RCC 7860 (cell line): ENCODE data around the gene ZNF787.
A peak's percentile ranks its signal among the peaks of the same experiment; 100 is the strongest.

Experiments
- DNase-seq: peaks from one replicate; pipeline ENCODE4 v3.0.0-alpha.2; 2015; ENCODE audit warnings: low spot score
- FAIRE-seq: peaks from 2 replicates; lab custom pipeline; 2012; peaks lifted over from hg19 to GRCh38; lab: Jason Lieb, UNC

Gene ZNF787

DNA sequence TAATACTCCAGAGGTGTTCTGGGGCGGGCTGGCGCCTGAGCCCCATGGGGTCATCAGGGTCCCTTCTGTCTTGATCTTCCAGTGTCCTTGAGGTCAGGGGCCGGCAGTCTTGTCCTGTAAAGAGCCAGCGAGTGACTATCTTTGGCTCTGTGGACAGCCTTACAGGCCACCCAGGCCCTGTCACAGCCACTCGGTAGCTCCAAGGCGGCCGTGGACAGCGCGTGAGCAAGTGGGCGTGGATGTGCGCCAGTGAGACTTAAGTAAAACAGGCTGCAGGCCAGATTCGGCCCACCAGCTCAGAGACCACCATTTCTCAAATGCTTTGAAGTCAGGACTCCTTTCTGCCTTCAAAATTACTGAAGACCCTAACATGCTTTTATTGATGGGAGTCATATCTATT is 23.7 kb upstream of the ZNF787 start:
- FAIRE-seq (no peak), DNase-seq (no peak)

DNA sequence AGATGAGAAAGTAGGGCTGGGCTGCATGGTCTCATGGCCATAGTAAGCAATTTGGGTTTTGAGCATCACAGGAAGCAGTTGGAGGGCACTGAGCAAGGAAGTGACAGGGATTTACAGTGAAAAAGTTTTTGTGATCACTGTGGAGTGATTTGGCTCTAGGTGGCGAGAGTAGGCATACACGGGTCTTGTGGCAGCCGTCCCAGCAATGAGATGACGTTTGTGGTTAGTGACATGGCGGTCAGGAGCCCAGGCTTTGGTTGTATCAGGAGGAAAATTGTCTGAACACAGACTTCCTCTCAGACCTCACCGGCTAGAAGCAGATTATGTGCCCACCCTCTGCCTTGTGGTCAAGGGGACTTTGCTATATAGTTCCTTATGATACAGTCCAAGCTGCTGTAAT is 23.3 kb upstream of the ZNF787 start:
- DNase-seq (no peak), FAIRE-seq (no peak)

DNA sequence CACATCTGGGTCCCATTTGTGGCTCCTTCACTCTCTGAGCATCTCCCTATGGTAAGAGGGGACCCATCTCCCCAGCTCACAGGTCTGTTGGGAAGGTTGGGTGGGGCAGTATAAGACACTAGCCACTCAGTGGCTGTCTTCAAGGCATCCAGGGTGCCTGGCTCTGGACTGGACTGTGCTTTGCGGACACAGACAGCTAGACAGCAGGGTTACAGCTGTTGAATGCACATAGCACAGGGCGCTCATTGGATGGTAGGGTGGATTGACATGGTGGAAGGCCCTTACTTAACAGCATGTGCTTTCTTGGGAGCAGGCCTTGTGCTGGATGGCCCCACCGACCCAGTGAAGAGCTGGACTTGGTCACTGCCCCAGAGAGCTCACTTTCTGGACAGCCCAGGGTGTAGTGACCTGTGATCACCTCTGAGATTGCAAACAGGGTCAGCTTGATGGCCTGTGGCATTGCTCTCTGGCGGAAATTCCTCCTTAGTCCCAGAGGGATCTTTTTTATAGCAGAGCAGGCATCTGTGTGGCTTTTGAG is 21.9 kb upstream of the ZNF787 start:
- FAIRE-seq (no peak), DNase-seq (no peak)

GRCh38 chr19:56142087-56142787 is 21.1 kb upstream of the ZNF787 start:
- no peak for DNase-seq
- FAIRE-seq: no peak

GRCh38 chr19:56141417-56141993 is 20.4 kb upstream of the ZNF787 start:
- DNase-seq: no peak
- FAIRE-seq: no peak

DNA sequence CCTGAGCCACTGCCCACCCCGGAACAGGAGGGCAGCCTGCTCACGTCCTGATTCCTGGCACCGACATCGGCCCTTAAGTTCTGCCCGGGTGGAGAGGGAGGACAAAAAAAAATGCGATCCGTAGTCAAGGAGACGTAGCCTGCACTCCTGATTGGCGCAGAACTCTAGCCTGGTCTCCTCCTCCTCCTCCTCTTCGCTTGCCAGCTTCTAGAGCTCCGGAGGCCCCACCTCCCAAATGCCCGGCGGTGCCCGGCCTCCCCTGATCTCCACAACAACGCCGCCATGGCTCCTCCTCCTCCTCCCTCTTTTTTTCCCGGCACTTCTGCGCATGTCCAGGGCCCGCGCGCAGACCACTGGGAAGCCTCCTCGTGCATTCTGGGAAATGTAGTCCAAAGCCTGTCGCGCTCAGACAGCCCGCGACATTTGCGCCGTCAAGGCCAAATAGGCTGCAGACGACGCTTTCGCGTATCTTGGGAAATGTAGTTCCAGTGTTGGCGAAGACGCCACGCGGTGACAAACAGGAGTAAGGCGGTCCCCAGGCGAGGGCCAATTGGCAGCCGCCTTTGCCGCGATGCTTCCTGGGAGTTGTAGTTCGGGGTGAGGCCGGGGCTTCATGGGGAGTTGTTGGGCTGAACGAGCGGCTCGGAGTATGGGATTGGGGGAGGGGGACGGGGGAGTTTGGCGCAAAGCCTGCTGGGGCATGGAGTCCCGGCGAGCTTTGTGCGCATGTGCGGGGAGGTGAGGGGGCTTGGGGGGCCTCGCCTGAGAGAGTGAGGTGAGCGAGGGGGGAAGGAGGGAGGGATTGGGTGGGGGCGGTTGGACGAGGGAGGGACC is 19.7 kb upstream of the ZNF787 start, which contains the start of gene ZNF444:
ZNF444 (plus strand) TSS at position 705 of the 834 bp plus-strand sequence. CDS start 5,625 bp downstream, outside the sequence.
- DNase-seq (peak; percentile 93), FAIRE-seq (peak; percentile 91)

- DNase-seq (no peak), FAIRE-seq (no peak)
These were observed 18.9 kb upstream of the ZNF787 start for GRCh38 chr19:56139847-56140582.

GRCh38 chr19:56138069-56138468 is 17.0 kb upstream of the ZNF787 start:
- FAIRE-seq: no peak
- DNase-seq: no peak

DNA sequence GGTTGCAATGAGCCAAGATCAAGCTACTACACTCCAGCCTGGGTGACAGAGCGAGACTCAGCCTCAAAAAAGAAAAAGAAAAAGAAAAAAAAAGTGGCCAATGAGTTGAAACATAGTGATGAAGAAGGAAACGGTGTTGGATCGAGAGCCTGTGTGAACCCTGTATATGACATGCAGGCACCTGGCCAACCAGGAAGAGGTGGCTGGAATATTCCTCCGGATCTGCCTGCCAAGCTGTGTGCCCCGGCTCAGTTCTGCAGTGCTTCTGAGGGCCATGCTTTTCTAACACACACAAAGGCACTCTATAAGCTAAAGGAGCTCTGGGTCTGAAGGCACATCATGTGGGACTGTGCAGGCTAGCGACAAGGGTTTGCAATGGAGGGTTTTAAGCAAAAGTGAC is 16.3 kb upstream of the ZNF787 start:
- no peak for FAIRE-seq
- DNase-seq: no peak

GRCh38 chr19:56136362-56136761 is 15.3 kb upstream of the ZNF787 start:
- no peak for DNase-seq
- FAIRE-seq: no peak

DNA sequence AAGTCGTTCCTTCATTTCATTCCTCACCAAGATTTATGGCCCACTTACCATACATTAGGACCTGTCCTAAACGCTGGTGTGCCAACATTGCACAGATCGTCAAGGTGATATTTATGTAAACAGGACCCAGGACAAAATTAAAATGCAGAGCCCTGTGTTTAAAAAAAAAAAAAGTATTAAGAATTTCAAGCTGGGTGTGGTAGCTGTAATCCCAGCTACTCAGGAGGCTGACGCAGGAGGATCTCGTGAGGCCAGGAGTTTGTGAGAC is 13.5 kb upstream of the ZNF787 start:
- DNase-seq (no peak), FAIRE-seq (no peak)

- no peak for FAIRE-seq
- no peak for DNase-seq
These were observed 13.0 kb upstream of the ZNF787 start for GRCh38 chr19:56133858-56134653.

GRCh38 chr19:56132316-56132822 is 11.3 kb upstream of the ZNF787 start:
- no peak for DNase-seq
- no peak for FAIRE-seq

- no peak for FAIRE-seq
- no peak for DNase-seq
These were observed 10.6 kb upstream of the ZNF787 start for GRCh38 chr19:56131651-56132050.

DNA sequence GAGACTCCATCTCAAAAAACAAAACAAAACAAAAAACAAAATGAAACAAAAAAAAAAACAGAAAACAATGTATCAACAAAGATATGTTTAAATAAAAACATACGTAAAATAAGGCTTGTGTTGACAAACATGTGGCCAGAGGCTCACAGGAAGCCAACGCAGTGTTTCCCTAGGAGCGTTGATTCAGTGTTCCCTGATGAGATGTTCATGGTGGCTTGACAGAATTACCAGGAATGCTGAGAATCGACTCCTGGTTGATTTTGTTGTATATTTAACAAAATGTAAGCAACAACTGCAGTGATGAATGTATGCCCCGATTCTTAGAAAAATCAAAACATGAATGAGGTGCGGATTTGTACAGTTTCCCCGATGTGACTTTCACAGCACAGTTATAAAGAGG is 8.9 kb upstream of the ZNF787 start:
- no peak for FAIRE-seq

DNA sequence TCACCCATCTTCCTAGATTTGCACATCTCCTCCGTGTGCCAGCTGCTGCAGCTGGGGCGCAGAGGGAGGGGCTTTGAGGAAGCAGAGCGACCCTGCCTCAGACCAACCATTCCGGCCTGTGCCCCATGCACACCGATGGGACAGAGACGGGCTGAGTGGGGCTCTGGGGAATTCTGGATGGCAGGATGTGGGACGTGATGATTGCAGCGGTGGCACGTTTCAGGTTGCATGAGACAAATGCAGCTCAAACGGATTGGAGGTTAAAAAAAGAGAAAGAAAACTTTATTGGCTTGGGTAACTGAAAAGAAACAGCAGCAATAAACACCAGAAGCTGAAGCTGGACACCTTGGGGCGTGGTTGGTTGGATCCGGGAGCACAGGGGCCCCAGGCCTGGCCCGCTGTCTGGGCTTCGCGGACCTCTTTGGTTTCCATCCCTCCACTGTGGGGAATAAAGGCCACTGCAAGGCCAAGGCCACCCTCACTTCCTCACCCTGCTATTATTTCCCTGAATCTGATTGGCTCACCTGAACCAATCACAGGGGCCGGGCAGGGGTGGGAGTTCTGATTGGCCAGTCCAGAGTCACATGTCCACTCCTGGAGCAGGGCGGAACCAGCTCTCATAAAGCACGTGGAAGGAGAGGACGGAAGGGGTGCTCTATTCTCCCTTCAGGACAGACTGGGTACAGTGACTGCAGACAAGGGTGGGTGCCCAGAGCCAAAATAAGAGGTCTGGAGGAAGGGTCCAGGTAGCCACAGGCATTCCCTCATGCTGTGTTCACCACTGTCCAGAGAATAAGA is 6.1 kb upstream of the ZNF787 start:
- no peak for FAIRE-seq
- DNase-seq: no peak

More for the DNA sequence above, 8.9 kb upstream of the ZNF787 start:
- DNase-seq: no peak

GRCh38 chr19:56125806-56126590 is 4.9 kb upstream of the ZNF787 start:
- FAIRE-seq (no peak), DNase-seq (no peak)

DNA sequence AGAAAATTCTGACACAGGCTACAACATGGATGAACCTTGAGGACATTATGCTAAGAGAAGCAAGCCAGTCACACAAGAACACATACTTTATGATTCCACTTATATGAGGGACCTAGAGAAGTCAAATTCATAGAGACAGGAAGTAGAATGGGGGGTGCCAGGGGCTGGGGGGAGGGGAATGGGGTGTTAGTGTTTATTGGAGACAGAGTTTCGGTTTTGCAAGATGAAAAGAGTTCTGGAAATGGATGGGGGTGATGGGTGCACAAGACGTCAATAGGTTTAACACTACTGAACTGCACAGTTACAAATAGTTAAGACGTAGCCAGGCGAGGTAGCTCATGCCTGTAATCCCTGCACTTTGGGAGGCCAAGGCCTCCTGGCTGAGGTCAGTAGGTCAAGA is 3.5 kb upstream of the ZNF787 start:
- no peak for FAIRE-seq
- DNase-seq: no peak
